Ishikawa (cell line): ENCODE results near the gene SPDYE3.

Experiments used
- CEBPB ChIP-seq: IDR thresholded peaks from 2 replicates; pipeline ENCODE4 v1.6.1; 2012
- CREB1 ChIP-seq: IDR thresholded peaks from 2 replicates; pipeline ENCODE4 v1.6.1; 2012; ENCODE audit warnings: low read depth
- EGR1 ChIP-seq: IDR thresholded peaks from 2 replicates; pipeline ENCODE4 v1.6.1; 2012
- EP300 ChIP-seq: IDR thresholded peaks from 2 replicates; pipeline ENCODE4 v1.6.1; 2012; ENCODE audit warnings: borderline replicate concordance
- FOXM1 ChIP-seq: IDR thresholded peaks from 2 replicates; pipeline ENCODE4 v1.6.1; 2012; ENCODE audit warnings: low read depth, borderline replicate concordance
- MAX ChIP-seq: IDR thresholded peaks from 2 replicates; pipeline ENCODE4 v1.6.1; 2012
- NFIC ChIP-seq: IDR thresholded peaks from 2 replicates; pipeline ENCODE4 v1.6.1; 2012
- RAD21 ChIP-seq: IDR thresholded peaks from 2 replicates; pipeline ENCODE4 v1.6.1; 2012; ENCODE audit warnings: low read depth
- REST ChIP-seq: IDR thresholded peaks from 2 replicates; pipeline ENCODE4 v1.6.1; 2012; ENCODE audit warnings: low read depth, mild to moderate bottlenecking
- TAF1 ChIP-seq: IDR thresholded peaks from 2 replicates; pipeline ENCODE4 v1.6.1; 2012; ENCODE audit warnings: low read depth, mild to moderate bottlenecking
- TCF12 ChIP-seq: IDR thresholded peaks from 2 replicates; pipeline ENCODE4 v1.6.1; 2012; ENCODE audit warnings: low read depth
- TEAD4 ChIP-seq: IDR thresholded peaks from 2 replicates; pipeline ENCODE4 v1.6.1; 2012
- USF1 ChIP-seq: IDR thresholded peaks from 2 replicates; pipeline ENCODE4 v1.6.1; 2012
- YY1 ChIP-seq: IDR thresholded peaks from 2 replicates; pipeline ENCODE4 v1.6.1; 2012; ENCODE audit warnings: low read depth
- ZBTB7A ChIP-seq: IDR thresholded peaks from 2 replicates; pipeline ENCODE4 v1.6.1; 2012; ENCODE audit warnings: low read depth

SPDYE3 gene

GRCh38 chr7:100335566-100336466 lies 28.3 kb downstream of the SPDYE3 start:
- peak; percentile 75 for TF ChIP-seq MAX
- peak; percentile 44; the same call in 1 of the 2 replicates for TF ChIP-seq TEAD4
- peak; percentile 6; the same call in 1 of the 2 replicates for TF ChIP-seq YY1
- peak; percentile 75; the same call in 1 of the 2 replicates for TF ChIP-seq CREB1
- TF ChIP-seq TCF12: peak; percentile 48; the same call in 1 of the 2 replicates
- TF ChIP-seq FOXM1: peak; percentile 50; the same call in 1 of the 2 replicates
- TF ChIP-seq NFIC: 0 out of 2 replicates have a peak, but pooled peaks have one; percentile 14
- TF ChIP-seq EP300: peak; percentile 26; the same call in 1 of the 2 replicates
- peak; percentile 78; the same call in 1 of the 2 replicates for TF ChIP-seq TAF1

- TF ChIP-seq TEAD4: 0 out of 2 replicates have a peak, but pooled peaks have one; percentile 23
- TF ChIP-seq EP300: peak; percentile 31; the same call in 1 of the 2 replicates
- peak; percentile 69 for TF ChIP-seq NFIC
Measured at GRCh38 chr7:100338083-100338696, 30.7 kb downstream of the SPDYE3 start.

DNA sequence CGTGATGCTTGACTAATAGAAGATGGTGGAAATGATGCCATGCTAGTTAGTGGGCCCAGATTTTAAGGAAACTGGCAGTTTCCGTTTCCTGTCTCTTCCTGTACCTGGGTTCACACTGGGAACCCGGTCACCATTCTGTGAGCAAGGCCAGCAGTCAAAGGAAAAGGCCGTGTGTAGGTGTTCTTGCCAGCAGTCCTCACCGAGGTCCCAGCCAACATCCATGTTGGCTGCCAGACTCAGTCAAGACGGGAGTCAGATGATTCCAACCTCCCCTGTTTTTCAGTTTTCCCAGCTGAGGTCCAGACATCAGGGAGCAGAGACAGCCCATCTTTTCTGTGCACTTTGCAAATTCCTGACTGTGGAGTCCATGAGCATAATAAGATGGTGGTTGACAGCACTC lies 35.3 kb downstream of the SPDYE3 start:
- no peak for TF ChIP-seq FOXM1
- no peak for TF ChIP-seq ZBTB7A
- no peak for TF ChIP-seq USF1
- no peak for TF ChIP-seq TAF1
- no peak for TF ChIP-seq EP300
- no peak for TF ChIP-seq YY1

DNA sequence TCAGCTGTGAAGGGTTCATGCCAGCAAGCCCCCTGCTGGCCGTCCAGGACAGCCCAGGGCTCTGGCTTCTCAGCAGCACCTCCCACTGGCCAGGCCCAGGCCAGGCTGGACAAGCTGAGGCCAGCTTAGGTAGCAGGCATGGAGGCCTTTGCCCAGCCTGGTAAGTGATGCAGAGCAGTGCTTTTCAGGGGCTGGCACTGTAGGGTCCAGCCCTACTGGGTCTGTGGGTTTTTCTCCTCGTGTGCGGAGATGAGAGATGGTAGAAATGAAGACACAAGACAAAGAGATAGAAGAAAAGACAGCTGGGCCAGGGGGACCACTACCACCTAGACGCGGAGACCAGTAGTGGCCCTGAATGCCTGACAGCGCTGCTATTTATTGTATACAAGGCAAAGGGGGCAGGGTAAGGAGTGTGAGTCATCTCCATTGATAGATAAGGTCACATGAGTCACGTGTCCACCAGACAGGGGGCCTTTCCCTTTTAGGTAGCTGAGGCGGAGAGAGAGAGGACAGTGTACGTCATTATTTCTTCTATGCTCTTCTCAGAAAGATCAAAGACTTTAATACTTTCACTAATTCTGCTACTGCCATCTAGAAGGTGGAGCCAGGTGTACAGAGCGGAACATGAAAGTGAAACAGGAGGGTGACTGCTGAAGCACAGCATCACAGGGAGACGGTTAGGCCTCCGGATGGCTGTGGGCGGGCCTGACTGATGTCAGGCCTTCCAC lies 37.2 kb downstream of the SPDYE3 start:
- TF ChIP-seq USF1: peak; percentile 82

DNA sequence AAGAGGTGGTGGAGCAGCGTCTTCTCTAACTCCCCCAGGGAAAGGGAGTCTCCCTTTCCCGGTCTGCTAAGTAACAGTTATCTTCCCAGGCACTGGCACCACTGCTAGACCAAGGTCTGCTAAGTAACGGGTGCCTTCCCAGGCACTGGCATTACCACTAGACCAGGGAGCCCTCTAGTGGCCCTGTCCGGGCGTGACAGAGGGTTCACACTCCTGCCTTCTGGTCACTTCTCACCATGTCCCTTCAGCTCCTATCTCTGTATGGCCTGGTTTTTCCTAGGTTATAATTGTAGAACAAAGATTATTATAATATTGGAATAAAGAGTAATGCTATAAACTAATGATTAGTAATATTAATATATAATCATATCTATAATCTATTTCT lies 37.8 kb downstream of the SPDYE3 start:
- TF ChIP-seq RAD21: peak; percentile 50

- TF ChIP-seq MAX: no peak
- no peak for TF ChIP-seq REST
- no peak for TF ChIP-seq YY1
- no peak for TF ChIP-seq EP300
- no peak for TF ChIP-seq RAD21
- TF ChIP-seq CREB1: no peak
- TF ChIP-seq CEBPB: no peak
- no peak for TF ChIP-seq TCF12
- no peak for TF ChIP-seq NFIC
- no peak for TF ChIP-seq EGR1
- TF ChIP-seq USF1: no peak
- TF ChIP-seq FOXM1: no peak
- TF ChIP-seq ZBTB7A: no peak
- no peak for TF ChIP-seq TAF1
- TF ChIP-seq TEAD4: no peak
Measured at GRCh38 chr7:100346921-100347320, 39.4 kb downstream of the SPDYE3 start.

- TF ChIP-seq EGR1: no peak
- no peak for TF ChIP-seq ZBTB7A
- no peak for TF ChIP-seq YY1
- TF ChIP-seq USF1: no peak
- TF ChIP-seq TEAD4: no peak
- TF ChIP-seq TAF1: no peak
- TF ChIP-seq REST: no peak
- no peak for TF ChIP-seq EP300
- TF ChIP-seq MAX: no peak
- TF ChIP-seq CREB1: no peak
- TF ChIP-seq CEBPB: no peak
- TF ChIP-seq NFIC: no peak
- TF ChIP-seq FOXM1: no peak
- no peak for TF ChIP-seq TCF12
- no peak for TF ChIP-seq RAD21
Measured at GRCh38 chr7:100348805-100349204, 41.3 kb downstream of the SPDYE3 start.
